Measurements from ENCODE around the gene RAC3. TPM values are rescaled to one million over a fixed set of nuclear protein-coding genes. Genes with fewer than 3 reads are reported as not detected.
"Not testable (repeated sequence)": the region's sequence is repeated elsewhere in the genome, so short reads cannot be mapped to it uniquely, and the experiment has no call there.

Gene RAC3
- polyA plus RNA-seq, 4 donors, result 10.2 to 14.1 (median 12.1) TPM

GRCh38 chr17:82037889-82038195 lies 6.4 kb downstream of the RAC3 start:
- DNase-seq (ENCODE audit: low read depth in 4 of 4, low spot score in 3 of 4), result no peak

- not testable (repeated sequence) for DNase-seq (ENCODE audit: low read depth in 4 of 4, low spot score in 3 of 4)
Observed at GRCh38 chr17:82038796-82039409, 7.4 kb downstream of the RAC3 start.

DNA sequence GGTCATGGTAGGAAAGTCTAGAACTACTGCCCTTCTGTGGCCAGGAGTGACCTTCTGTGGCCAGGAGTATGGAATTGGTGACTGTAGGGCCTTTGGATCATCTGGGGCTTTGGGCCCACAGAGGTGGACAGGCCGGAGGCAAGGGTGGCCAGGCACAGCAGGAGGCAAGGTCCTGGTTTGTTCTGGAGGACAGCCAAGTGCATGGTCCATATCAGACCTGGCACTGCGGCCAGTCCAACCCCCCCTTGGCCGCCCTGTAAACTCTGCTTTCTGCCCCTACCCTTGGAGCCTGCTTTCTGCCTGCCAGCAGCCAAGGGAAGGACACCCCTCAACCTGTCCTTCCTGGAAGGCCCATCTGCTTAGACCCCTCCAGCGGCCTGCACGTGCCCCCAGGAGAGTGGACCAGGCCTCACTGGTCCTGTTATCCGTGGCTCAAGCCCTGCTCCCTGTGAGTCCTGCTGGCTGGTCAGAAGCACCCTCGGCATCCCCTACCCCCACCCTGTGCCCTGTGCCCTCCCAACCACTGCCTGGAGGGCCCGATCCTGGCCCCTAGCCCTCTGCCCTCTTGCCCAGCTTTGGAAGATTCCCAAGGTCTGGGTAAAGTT lies 8.3 kb downstream of the RAC3 start:
- no peak for DNase-seq (ENCODE audit: low read depth in 4 of 4, low spot score in 3 of 4)

- no peak for DNase-seq (ENCODE audit: low read depth in 4 of 4, low spot score in 3 of 4)
Observed at GRCh38 chr17:82041144-82041814, 9.8 kb downstream of the RAC3 start.

GRCh38 chr17:82042649-82043048 lies 11.2 kb downstream of the RAC3 start:
- no peak for DNase-seq (ENCODE audit: low read depth in 4 of 4, low spot score in 3 of 4)

DNA sequence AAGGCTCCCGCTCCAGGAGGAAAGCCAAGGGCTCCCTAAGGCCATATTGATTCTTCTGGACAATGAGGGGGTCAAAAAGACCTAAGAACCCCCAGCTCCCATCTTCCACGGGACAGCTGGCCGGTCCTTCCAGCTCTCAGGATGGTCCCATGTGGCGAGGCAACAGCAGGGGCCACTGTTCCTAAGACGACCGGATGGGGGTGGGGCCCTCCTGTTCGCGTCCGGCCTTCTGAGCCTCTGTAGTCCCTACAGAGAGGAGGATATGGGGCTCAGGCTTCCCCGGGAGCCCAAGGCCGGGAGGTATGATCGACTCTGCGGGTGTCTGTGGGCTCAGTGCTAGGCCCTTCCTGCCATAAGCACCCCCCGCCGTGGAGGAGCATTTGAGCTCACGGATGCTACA lies 12.0 kb downstream of the RAC3 start:
- DNase-seq (ENCODE audit: low read depth in 4 of 4, low spot score in 3 of 4), result no peak

GRCh38 chr17:82045936-82046484 lies 14.5 kb downstream of the RAC3 start:
- DNase-seq (ENCODE audit: low read depth in 4 of 4, low spot score in 3 of 4), result no peak

GRCh38 chr17:82046903-82047302 lies 15.4 kb downstream of the RAC3 start:
- DNase-seq (ENCODE audit: low read depth in 4 of 4, low spot score in 3 of 4), result no peak

DNA sequence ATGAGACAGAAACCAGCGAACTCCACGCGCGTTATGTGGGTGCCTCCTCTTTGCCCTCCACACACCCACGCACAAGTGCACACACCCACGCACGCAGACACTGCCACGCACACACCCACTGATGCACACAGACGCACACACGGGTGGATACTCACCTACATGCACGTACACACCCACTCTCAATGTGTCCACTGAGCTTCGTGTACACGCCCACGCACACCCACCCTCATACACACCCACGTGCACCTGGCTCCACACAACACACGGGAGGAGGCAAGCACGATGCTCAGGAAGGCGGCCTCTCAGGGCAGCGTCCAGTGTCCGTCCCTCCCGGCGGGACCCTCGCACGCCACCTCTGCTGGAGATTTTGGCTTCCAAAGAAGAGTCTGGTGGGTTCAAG lies 15.9 kb downstream of the RAC3 start:
- DNase-seq (ENCODE audit: low read depth in 4 of 4, low spot score in 3 of 4), result no peak

GRCh38 chr17:82047914-82048570 lies 16.6 kb downstream of the RAC3 start:
- DNase-seq (ENCODE audit: low read depth in 4 of 4, low spot score in 3 of 4), result no peak

DNA sequence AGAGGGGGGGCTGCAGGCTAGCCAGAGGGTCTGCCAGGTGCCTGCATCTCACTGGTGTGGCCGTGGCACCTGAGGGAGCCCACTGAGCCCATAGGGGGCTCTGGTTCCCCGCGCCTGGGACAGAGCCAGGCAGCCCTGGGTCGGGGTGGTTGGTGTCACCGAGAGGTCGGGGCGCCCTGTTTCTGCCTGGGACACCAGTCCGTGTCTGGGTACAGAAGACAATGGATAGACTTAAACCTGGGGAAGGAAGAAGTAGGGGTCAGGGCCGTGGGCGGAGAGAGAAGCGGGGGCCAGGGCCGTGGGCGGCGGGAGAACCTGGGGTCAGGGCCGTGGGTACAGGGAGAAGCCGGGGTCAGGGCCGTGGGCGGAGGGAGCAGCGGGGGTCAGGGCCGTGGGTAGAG lies 17.1 kb downstream of the RAC3 start:
- DNase-seq (ENCODE audit: low read depth in 4 of 4, low spot score in 3 of 4), result no peak

- DNase-seq (ENCODE audit: low read depth in 4 of 4, low spot score in 3 of 4), result no peak
Observed at GRCh38 chr17:82049106-82049505, 17.6 kb downstream of the RAC3 start.

- no peak for DNase-seq (ENCODE audit: low read depth in 4 of 4, low spot score in 3 of 4)
Observed at GRCh38 chr17:82049521-82049971, 18.1 kb downstream of the RAC3 start.

DNA sequence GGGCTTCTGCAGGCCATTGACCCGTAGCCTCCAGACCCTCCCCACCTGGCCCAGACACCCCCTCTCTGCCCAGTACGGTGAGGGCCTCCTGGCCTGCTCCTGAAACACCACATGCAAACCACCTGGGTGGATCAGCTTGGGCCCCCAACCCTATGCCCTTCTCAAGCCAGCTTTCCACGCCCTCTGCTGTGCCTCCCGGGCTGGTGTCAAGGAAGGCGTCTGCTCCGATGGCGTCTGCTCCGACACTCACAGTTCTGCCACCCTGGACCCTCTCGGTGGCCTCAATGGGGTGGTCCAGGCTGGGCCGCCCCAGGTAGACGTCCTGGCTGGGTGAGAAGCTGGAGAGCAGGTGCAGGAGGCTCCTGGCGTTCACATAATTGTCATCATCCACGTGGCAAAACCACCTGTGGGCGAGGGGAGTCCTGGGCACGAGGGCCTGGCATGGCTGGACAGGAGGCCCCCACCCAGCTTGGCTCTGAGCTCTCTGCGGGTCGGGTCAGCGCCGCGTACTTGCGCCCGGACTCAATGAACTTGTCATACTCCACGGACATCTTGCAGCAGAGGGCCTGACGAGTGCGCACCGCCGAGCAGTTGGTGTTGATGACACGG lies 18.8 kb downstream of the RAC3 start:
- no peak for DNase-seq (ENCODE audit: low read depth in 4 of 4, low spot score in 3 of 4)

GRCh38 chr17:82050761-82051641 lies 19.5 kb downstream of the RAC3 start:
- DNase-seq (ENCODE audit: low read depth in 4 of 4, low spot score in 3 of 4), result no peak

GRCh38 chr17:82051776-82052637 lies 20.5 kb downstream of the RAC3 start, which contains the start of the genes GPS1 and RFNG:
GPS1 (plus strand) TSS chr17:82051898; CDS start chr17:82051932, 34 bp downstream.
RFNG (minus strand) TSS chr17:82051811; CDS start chr17:82051766, 45 bp downstream.
- no peak for DNase-seq (ENCODE audit: low read depth in 4 of 4, low spot score in 3 of 4)

GRCh38 chr17:82052638-82053059 lies 21.2 kb downstream of the RAC3 start:
- no peak for DNase-seq (ENCODE audit: low read depth in 4 of 4, low spot score in 3 of 4)

DNA sequence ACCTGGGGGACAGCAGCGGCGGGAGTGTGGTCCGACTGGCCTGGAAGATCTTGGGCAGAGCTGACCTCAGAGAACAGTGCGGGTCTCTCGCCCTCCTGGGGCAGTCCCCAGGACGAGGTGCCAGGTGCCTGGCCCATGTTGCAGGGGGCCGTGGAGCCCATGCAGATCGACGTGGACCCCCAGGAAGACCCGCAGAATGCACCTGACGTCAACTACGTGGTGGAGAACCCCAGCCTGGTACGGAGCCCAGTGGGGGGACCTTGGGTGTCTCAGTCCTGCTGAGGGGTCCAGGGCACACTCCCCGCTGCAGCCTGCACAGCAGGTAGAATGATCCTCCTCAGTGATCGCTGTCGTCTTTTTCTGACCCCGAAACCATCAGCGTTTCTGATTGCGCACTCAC lies 21.7 kb downstream of the RAC3 start:
- no peak for DNase-seq (ENCODE audit: low read depth in 4 of 4, low spot score in 3 of 4)

Data from left renal pelvis (tissue), 4 donors.